ENCODE results near the gene ESR2. TPM values are rescaled to one million over a fixed set of nuclear protein-coding genes. Genes with fewer than 3 reads are reported as not detected.

ESR2 gene
- total RNA-seq, 1 donor from 2014 or later = 0.17 TPM

- TF ChIP-seq, protein P1, sequence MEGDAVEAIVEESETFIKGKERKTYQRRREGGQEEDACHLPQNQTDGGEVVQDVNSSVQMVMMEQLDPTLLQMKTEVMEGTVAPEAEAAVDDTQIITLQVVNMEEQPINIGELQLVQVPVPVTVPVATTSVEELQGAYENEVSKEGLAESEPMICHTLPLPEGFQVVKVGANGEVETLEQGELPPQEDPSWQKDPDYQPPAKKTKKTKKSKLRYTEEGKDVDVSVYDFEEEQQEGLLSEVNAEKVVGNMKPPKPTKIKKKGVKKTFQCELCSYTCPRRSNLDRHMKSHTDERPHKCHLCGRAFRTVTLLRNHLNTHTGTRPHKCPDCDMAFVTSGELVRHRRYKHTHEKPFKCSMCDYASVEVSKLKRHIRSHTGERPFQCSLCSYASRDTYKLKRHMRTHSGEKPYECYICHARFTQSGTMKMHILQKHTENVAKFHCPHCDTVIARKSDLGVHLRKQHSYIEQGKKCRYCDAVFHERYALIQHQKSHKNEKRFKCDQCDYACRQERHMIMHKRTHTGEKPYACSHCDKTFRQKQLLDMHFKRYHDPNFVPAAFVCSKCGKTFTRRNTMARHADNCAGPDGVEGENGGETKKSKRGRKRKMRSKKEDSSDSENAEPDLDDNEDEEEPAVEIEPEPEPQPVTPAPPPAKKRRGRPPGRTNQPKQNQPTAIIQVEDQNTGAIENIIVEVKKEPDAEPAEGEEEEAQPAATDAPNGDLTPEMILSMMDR (IDR thresholded peaks at IDR 0.05; ENCODE audit: insufficient read depth, low read length, poor library complexity, severe bottlenecking) = no peak
- DNase-seq (ENCODE audit: low read depth) = no peak
- no peaks in the 10 kb centered on the region for H3K36me3 ChIP-seq (ENCODE audit: control insufficient read depth, insufficient read depth, low read length)
- H3K4me3 ChIP-seq (ENCODE audit: low read depth, low read length) = no peak overlapping the region
- H3K27me3 ChIP-seq (ENCODE audit: control insufficient read depth, insufficient read depth, low read length) = no peaks in the 10 kb centered on the region
Measured at GRCh38 chr14:64200170-64200569, 94.0 kb downstream of the ESR2 start.

GRCh38 chr14:64198486-64198885 is 95.7 kb downstream of the ESR2 start:
- TF ChIP-seq, protein P1 (IDR thresholded peaks at IDR 0.05; ENCODE audit: insufficient read depth, low read length, poor library complexity, severe bottlenecking) = no peak
- Histone ChIP-seq H3K4me3 (ENCODE audit: low read depth, low read length) (no peak overlapping the region), H3K27me3 (ENCODE audit: control insufficient read depth, insufficient read depth, low read length) (no peaks in the 10 kb centered on the region), H3K36me3 (ENCODE audit: control insufficient read depth, insufficient read depth, low read length) (no peaks in the 10 kb centered on the region)
- no peak for DNase-seq (ENCODE audit: low read depth)

DNA sequence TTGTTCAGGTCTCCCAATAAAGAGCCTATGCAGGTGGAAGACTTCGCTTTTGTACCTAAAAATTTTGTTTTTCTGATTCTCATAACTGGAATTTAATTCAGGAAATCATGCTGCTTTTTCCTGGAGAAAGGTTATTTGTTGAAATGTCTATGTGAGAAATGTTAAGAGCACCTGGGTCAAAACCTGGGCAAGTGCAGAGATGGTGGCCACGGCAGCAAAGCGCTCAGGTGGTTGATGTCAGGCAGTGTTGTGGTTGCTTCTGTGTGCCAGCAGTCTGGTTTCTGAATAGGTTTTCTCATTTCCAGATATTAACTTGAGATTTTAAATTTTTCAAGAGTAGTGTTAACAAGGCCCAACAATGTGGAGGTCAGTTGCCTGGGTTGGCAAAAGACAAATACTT is 96.2 kb downstream of the ESR2 start:
- no peak for DNase-seq (ENCODE audit: low read depth)
- H3K36me3 ChIP-seq (ENCODE audit: control insufficient read depth, insufficient read depth, low read length) = no peaks in the 10 kb centered on the region
- no peaks in the 10 kb centered on the region for H3K27me3 ChIP-seq (ENCODE audit: control insufficient read depth, insufficient read depth, low read length)
- H3K4me3 ChIP-seq (ENCODE audit: low read depth, low read length) = no peak overlapping the region
- TF ChIP-seq, protein P1 (IDR thresholded peaks at IDR 0.05; ENCODE audit: insufficient read depth, low read length, poor library complexity, severe bottlenecking) = no peak

DNA sequence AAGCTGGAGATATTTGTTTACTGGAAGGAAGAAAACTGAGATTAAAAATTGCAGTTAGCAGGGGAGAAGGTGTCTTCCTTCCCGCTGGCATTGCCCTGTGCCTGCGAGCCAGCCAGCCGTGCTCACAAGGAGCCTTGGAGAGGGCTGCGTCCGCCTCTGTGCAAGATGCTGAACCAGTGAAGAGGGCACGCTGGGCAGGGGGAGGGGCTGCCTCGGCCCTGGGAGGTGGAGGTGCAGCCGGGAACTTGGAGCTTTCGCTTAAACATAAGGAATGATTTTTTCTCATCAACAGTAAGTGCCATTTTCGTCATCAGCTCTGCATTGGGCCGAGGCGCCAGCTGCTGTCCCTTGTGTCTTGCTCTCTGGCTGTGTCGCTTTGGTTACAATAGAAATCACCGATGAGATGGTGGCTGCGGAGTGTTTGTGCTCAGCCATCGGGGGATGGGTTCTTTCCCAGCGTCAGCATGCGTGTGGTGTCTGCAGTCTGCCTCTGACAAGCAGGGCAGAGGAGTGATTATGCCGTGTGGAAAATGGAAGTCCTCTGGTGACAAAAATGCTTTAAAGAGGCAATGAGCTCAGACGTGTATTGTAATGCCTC is 97.3 kb downstream of the ESR2 start:
- no peaks in the 10 kb centered on the region for H3K27me3 ChIP-seq (ENCODE audit: control insufficient read depth, insufficient read depth, low read length)
- peak overlapping the region; percentile 24 for H3K4me3 ChIP-seq (ENCODE audit: low read depth, low read length)
- DNase-seq (ENCODE audit: low read depth) = no peak
- TF ChIP-seq, protein P1 (IDR thresholded peaks at IDR 0.05; ENCODE audit: insufficient read depth, low read length, poor library complexity, severe bottlenecking) = no peak
- H3K36me3 ChIP-seq (ENCODE audit: control insufficient read depth, insufficient read depth, low read length) = no peaks in the 10 kb centered on the region

DNA sequence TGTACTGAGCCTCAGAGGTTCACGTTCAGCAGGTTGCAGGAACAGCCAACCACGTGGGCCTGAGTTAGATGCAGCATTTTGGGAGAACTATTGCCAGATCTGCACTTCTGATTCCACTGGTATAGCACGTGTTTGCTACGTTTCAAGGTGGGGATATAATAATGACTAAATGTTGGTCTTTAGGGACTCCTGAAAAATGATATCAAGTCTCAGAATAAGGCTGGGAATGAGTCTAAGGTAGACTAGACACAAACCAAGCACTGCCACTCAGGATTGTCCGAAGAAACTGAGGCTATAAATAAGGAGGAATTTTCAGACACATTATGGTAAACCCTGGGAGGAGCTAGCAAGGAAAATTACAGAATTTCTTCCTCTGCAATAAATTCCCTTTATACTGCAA is 98.1 kb downstream of the ESR2 start:
- no peaks in the 10 kb centered on the region for H3K27me3 ChIP-seq (ENCODE audit: control insufficient read depth, insufficient read depth, low read length)
- TF ChIP-seq, protein P1 (IDR thresholded peaks at IDR 0.05; ENCODE audit: insufficient read depth, low read length, poor library complexity, severe bottlenecking) = no peak
- no peak for DNase-seq (ENCODE audit: low read depth)

GRCh38 chr14:64195199-64195598 is 99.0 kb downstream of the ESR2 start:
- no peak for DNase-seq (ENCODE audit: low read depth)
- Histone ChIP-seq H3K27me3 (ENCODE audit: control insufficient read depth, insufficient read depth, low read length) (no peaks in the 10 kb centered on the region), H3K4me3 (ENCODE audit: low read depth, low read length) (no peak overlapping the region), H3K36me3 (ENCODE audit: control insufficient read depth, insufficient read depth, low read length) (no peaks in the 10 kb centered on the region)
- TF ChIP-seq, protein P1 (IDR thresholded peaks at IDR 0.05; ENCODE audit: insufficient read depth, low read length, poor library complexity, severe bottlenecking) = no peak

More for the DNA sequence above, 98.1 kb downstream of the ESR2 start:
- no peaks in the 10 kb centered on the region for H3K36me3 ChIP-seq (ENCODE audit: control insufficient read depth, insufficient read depth, low read length)
- H3K4me3 ChIP-seq (ENCODE audit: low read depth, low read length) = no peak overlapping the region

Measured in kidney epithelial cell (primary cell).